GM12875 (cell line): ENCODE data around the gene AADAT.
A peak's percentile ranks its signal among the peaks of the same experiment; 100 is the strongest.

Experiments used
- H3K4me3 ChIP-seq: one replicate; pipeline ENCODE4 v1.5.1; 2011; ENCODE audit warnings: low read depth, low read length, control low read depth
- CTCF ChIP-seq: IDR thresholded peaks from 2 replicates; pipeline ENCODE4 v1.5.1; 2011; ENCODE audit warnings: low read depth, mild to moderate bottlenecking, control low read depth, inconsistent platforms, low read length, moderate library complexity, borderline replicate concordance; ENCODE audit not compliant: insufficient read depth

AADAT gene

GRCh38 chr4:170035845-170036244 is 53.9 kb downstream of the AADAT start:
- no peak overlapping the region for H3K4me3 ChIP-seq
- no peak for TF ChIP-seq CTCF

- no peak overlapping the region for H3K4me3 ChIP-seq
- no peak for TF ChIP-seq CTCF
Measured at GRCh38 chr4:170035231-170035630, 54.5 kb downstream of the AADAT start.

- TF ChIP-seq CTCF: no peak
- H3K4me3 ChIP-seq: no peak overlapping the region
Measured at GRCh38 chr4:170033999-170034398, 55.8 kb downstream of the AADAT start.

- no peak overlapping the region for H3K4me3 ChIP-seq
- TF ChIP-seq CTCF: no peak
Measured at GRCh38 chr4:170030121-170030520, 59.6 kb downstream of the AADAT start.

- peak overlapping the region; percentile 57 for H3K4me3 ChIP-seq
- TF ChIP-seq CTCF: no peak
Measured at GRCh38 chr4:170027181-170027829, 62.5 kb downstream of the AADAT start.

GRCh38 chr4:170026253-170027021 is 63.3 kb downstream of the AADAT start, which contains the start of gene MFAP3L:
TSS of gene MFAP3L (minus strand) at chr4:170026395. CDS start at chr4:170005877, 20,518 bp downstream.
- peak within 1 kb of the TSS; percentile 57 for H3K4me3 ChIP-seq
- 0 out of 2 replicates have a peak, but pooled peaks have one; percentile 11 for TF ChIP-seq CTCF

GRCh38 chr4:170025523-170026252 is 64.1 kb downstream of the AADAT start:
- no peak for TF ChIP-seq CTCF
- peak overlapping the region; percentile 24 for H3K4me3 ChIP-seq
